ENCODE results near the gene HIGD2A. TPM values are rescaled to one million over a fixed set of nuclear protein-coding genes. Genes with fewer than 3 reads are reported as not detected.

The HIGD2A gene
- total and polyA plus RNA-seq, 2 of the 13 experiments (the other 11 are each of a cell fraction or from before 2014, with no cell fraction given) = 89.2 to 146 TPM

GRCh38 chr5:176389135-176390123 lies 878 bp downstream of the HIGD2A start (continued):
- no peak for TF ChIP-seq PITX1 (CRISPR knock-in tag; IDR thresholded peaks at IDR 0.05)
- TF ChIP-seq KLF9 (CRISPR knock-in tag; IDR thresholded peaks at IDR 0.05; ENCODE audit: low read depth) = no peak
- TF ChIP-seq ZIK1 (CRISPR knock-in tag; IDR thresholded peaks at IDR 0.05; ENCODE audit: borderline replicate concordance, low read depth) = no peak
- TF ChIP-seq CCDC6 (CRISPR knock-in tag; IDR thresholded peaks at IDR 0.05) = peak; percentile 46; the same call in 1 of the 2 replicates
- TF ChIP-seq PHF20 (CRISPR knock-in tag; IDR thresholded peaks at IDR 0.05) = peak; percentile 70
- no peak for TF ChIP-seq ZMYM2 (CRISPR knock-in tag; IDR thresholded peaks at IDR 0.05)
- no peak for TF ChIP-seq RNF219 (CRISPR knock-in tag; IDR thresholded peaks at IDR 0.05)
- no peak for TF ChIP-seq HNF4G (IDR thresholded peaks at IDR 0.05; ENCODE audit: borderline replicate concordance, low read depth, low read length)
- TF ChIP-seq HNF4G (CRISPR knock-in tag; IDR thresholded peaks at IDR 0.05; ENCODE audit: borderline replicate concordance, low read depth) = no peak
- peak; percentile 9; the same call in 1 of the 2 replicates for TF ChIP-seq GATA4 (IDR thresholded peaks at IDR 0.05; ENCODE audit: borderline replicate concordance, low read depth)
- TF ChIP-seq DMAP1 (CRISPR knock-in tag; IDR thresholded peaks at IDR 0.05) = 0 out of 2 replicates have a peak, but pooled peaks have one; percentile 8
- no peak for TF ChIP-seq ONECUT2 (CRISPR knock-in tag; IDR thresholded peaks at IDR 0.05)
- no peak for TF ChIP-seq GLMP (CRISPR knock-in tag; IDR thresholded peaks at IDR 0.05; ENCODE audit: borderline replicate concordance)
- TF ChIP-seq MED13 (CRISPR knock-in tag; IDR thresholded peaks at IDR 0.05) = no peak
- TF ChIP-seq ZSCAN5A (CRISPR knock-in tag; IDR thresholded peaks at IDR 0.05; ENCODE audit: borderline replicate concordance) = no peak
- TF ChIP-seq ARHGAP35 (CRISPR knock-in tag; IDR thresholded peaks at IDR 0.05; ENCODE audit: borderline replicate concordance) = no peak
- 0 out of 2 replicates have a peak, but pooled peaks have one; percentile 4 for TF ChIP-seq ZBTB7B (CRISPR knock-in tag; IDR thresholded peaks at IDR 0.05)
- TF ChIP-seq ZNF841 (CRISPR knock-in tag; IDR thresholded peaks at IDR 0.05; ENCODE audit: borderline replicate concordance) = no peak
- TF ChIP-seq HOXA9 (CRISPR knock-in tag; IDR thresholded peaks at IDR 0.05; ENCODE audit: borderline replicate concordance) = 0 out of 2 replicates have a peak, but pooled peaks have one; percentile 22
- no peak for TF ChIP-seq ZNF18 (CRISPR knock-in tag; IDR thresholded peaks at IDR 0.05; ENCODE audit: insufficient replicate concordance)
- no peak for TF ChIP-seq MLX (CRISPR knock-in tag; IDR thresholded peaks at IDR 0.05)

Data from HepG2 (cell line).